NCI-H524 treated with DMSO at 0.1 percent for 48 hours (cell line): ENCODE data around the gene DCAF4.

Source experiments
- DNase-seq: peaks from one replicate; lab custom pipeline; 2025; lab: John Stamatoyannopoulos, UW

Gene DCAF4

DNA sequence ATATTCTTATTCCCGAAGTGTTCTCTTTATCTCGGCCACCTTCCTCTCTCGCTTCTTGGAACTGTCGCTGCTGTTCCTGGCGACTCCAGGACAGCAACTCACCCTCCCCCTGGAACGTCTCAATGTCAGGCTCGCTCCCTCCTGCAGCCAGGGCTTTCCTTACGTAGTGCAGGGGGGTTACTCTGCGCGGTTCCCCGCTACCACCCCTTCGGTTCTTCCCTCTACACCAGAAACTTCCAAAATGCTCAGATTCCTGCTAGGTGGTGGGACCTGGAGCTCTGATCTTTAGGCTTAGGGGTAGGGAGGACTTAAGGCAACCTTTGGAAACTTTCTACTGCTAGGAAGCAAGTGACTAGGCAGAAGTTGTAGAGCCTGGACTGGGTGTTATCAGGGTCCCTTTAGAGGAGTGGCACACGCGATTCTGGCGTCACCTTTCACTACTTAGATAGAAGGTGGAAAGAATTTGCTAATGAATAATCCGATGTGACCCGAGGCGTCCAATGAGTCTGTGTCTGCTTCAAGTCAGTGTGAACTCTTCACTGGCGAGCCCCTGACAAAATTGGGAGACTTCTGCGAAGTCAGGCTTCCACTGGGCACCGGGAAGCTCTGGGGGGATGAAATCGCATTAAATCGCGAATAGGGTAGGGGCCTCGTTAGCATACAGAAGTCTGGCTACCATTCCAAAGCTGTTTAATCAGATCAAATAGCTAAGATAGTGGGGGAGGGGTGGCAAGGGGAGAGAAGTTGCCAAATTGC, 31.5 kb upstream of the DCAF4 start:
- peak; percentile 53 for DNase-seq

DNA sequence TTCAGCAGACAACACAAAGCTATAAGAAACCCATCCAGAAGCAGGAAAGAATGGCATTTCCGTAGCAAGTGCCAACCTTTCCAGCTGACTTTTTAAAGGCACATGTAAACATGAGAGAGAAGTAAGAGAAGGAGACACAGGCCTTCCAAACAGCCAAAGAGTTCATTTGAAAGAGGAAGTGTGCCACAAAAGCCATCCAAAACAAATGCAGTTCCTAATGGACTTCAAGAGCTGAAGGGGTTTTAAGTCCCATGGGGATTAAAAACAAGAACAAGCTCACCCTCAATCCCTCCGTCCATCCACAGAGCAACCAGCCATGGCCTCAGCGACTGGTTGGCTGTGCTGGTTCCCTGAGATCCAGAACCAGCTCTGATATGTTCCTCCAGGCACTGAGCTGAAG, 27.8 kb upstream of the DCAF4 start:
- DNase-seq, result no peak

DNA sequence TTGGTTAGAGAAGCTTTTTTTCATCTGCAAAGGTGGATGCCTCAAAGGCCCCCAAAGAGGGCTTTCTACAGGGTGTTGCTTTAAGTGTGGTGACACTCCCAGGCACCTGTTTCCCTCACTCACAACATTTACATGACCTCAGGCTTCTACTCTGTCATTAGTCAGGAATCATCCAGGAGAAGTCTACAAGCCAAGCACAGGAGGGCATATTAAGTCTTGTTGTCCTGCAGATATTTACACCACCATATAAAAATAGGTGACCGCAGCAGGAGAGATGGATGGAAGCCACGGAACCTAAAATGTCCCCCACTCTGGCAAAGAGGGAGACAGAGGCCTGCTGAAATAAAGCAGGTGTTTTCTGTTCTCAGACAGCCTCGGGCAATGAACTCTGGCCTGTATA, 24.9 kb upstream of the DCAF4 start:
- DNase-seq, result no peak

DNA sequence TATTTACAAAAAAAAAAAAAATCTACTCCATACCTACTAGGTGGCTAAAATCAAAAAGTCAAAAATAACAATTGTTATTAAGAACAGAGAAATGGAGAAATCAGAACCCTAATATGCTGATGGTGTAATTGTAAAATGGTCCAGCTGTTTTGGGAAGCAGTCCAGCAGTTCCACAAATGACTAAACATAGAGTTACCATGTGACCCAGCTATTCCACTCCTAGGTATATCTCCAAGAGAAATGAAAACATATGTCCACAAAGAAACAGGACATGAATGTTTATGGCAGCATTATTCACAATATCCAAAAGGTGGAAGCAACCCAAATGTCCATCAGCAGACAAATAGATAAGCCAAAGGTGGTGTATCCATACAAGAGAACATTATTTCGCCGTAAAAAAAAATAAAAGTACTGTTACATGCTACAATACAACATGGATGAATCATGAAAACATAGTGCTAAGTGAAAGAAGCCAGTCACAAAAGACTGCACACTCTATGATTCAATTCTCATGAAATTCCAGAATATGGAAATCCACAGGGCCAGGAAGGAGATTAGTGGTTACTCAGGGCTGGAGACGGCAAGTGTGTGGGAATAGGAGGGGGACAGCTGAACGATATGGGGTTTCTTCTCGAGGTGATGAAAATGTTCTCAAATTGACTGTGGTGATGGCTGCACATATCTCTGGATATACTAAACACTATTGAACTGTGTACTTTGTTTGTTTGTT, 23.3 kb upstream of the DCAF4 start:
- DNase-seq, result no peak

DNA sequence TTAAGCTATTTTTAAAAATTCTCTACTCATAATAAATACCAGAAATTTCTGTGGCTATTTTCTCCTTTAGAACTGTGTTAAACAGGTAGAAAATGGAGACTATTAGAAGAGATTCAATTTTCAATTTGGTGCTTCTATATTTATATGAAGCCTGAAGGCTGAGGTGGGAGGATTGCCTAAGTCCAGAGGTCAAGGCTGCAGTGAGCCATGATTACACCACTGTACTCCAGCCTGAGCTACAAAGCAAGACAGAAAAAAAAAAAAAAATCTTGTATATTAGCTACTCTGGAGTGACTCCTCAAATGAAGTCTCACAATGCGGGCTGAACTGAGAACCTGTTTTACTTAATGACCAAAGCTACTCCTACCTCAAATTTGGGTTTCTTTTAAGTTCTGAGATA, 22.5 kb upstream of the DCAF4 start:
- no peak for DNase-seq

DNA sequence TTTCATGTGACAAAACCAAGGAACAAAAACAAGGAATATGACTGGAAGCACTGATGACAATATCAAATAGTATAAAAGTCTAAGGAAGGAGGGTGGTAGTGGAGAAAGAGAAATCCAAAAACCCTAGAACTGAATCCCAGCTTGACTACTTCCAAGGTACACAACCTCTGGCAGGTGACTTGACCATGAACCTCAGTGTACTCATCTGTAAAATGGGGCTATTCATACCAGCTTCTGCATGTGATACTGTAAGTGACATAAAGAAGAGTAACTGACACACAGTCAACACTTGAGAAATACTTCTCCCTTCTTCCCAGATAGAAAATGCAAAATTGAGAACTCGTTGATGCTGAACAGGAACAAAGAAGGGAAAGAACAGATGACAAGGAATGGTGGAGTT, 22.0 kb upstream of the DCAF4 start:
- DNase-seq, result no peak

DNA sequence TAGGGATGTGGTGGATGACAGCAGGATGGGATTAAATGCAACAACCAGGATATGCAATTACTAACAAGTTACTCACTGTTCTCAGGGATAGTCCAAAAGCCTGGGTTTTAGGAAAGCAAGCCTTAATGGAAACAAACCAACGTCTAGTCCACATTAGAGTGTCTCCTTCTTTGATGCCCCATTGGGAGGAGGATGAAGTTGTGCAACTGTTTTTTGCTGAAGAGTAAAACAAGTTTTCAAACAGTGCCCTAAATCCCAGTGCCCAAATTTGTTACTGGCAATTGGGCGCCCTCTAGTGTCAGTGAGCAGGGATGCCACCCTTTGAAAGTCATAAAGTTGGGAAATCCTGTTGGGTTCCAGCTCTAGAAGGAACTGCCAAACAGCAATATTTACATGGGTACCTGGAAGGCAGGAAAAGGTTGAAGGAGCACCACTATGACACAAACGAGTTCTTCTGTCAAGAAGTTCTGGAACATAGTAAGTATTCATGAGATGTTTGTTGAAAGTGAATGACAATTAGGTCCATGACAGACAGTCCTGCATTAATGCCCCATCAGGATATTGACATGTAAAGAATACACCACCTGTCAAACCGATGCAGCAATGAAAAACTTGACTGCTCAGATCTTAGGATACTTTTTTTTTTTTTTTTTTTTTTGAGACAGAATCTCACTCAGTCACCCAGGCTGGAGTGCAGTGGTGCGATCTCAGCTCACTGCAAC, 21.3 kb upstream of the DCAF4 start:
- peak; percentile 46 for DNase-seq

DNA sequence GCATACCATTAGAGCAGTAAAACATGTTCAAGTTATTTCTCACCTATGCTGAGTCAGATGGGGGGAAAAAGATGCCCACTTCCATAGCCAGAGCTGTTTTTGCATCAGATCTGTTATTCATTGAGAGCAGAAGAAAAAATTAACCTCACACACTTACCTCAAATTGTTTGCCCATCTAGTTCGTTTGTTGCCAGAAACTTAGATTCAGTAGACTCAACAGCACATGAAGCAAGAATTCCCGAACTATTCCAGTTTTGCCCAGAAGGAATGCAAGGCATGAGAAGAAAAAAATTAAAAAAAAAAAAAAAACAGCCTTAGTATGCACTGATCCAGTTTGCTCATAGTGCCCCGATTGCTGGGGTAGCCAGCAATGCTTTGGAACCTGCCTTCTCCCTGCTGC, 19.9 kb upstream of the DCAF4 start:
- no peak for DNase-seq

DNA sequence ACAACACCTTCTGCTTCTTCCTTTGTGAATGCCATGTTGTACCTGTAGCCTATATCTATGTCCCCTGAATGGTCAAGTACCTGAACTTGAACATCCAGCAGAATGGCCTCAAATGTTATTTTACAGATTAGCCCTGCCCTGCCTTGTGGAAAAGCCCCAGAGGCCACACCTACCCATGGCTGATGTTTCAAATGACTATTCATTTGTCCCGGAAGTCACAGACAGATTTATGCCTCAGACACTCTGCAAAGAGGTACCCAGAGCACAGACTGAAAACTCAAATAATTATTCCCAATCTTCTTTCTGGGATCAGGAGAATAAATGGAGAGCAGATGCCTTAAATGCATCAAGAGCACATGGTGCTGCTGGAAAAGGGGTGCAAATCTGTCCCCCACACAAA, 19.4 kb upstream of the DCAF4 start:
- no peak for DNase-seq

DNA sequence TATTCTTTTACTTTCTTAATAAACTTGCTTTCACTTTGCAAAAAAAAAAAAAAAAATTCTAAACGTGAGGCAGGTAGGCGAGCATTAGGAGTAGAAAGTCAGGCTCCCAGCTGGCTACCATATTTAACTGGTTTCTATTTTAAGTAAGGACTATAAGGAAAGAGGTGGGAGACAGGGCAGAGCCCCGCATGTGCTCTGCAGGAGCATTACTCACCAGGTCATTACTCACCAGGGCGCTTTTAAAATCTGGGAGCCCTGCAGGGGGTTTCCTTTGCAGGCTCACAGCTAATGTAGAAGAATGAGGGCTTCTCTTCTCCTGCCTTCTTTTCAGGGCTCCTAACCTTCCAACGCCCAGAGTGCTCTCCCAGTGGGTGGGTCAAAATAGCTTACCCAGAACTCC, 18.4 kb upstream of the DCAF4 start:
- DNase-seq, result no peak

DNA sequence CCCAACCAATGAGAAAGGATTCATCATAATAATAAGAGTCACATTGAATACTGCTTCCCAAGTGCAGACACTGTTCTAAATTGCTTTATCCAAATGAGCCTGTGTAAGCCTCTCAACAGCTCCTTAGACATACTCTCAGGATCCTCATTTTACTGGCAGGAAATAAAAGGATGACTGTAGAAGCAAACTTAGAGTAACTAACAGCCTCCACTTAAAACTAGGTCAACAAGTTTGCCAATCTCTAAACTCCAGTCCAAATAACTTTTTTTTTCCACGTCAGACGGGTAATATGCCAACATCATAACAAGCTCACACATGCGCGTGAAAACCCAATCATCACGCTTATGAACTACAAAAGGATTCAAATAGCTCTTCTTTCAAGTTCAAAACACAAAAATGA, 17.1 kb upstream of the DCAF4 start:
- no peak for DNase-seq

DNA sequence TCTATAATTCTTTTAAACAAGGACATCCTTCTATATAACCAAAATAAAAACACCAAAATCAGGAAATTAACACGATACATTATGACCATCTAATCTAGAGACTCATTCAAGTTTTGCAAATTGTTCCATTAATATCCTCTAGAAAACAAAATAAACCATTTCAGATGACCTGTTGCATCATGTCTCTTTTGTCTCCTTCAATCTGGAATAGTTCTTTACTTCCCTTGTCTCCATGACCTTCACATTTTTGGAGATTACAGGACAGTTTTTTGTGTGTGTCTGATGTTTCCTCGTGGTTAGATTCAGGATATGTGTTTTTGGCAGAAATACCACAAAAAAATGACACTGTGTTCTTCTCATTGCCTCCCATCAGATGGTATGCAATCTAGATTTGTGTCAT, 12.5 kb upstream of the DCAF4 start:
- DNase-seq, result no peak

DNA sequence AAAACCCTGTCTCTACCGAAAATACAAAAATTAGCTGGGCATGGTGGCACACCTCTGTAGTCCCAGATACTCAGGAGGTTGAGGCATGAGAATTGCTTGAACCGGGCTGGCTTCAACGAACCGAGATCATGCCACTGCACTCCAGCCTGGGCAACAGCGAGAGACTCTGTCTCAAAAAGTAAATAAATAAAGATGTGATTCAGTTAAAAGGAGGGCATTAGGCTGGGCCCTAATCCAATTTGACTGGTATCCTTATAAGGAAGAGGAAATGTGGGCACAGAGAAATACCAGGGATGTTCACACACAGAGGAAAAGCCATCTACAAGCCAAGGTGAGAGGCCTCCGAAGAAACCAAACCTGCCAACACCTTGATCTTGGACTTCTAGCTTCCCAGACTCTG, 10.1 kb upstream of the DCAF4 start:
- no peak for DNase-seq

DNA sequence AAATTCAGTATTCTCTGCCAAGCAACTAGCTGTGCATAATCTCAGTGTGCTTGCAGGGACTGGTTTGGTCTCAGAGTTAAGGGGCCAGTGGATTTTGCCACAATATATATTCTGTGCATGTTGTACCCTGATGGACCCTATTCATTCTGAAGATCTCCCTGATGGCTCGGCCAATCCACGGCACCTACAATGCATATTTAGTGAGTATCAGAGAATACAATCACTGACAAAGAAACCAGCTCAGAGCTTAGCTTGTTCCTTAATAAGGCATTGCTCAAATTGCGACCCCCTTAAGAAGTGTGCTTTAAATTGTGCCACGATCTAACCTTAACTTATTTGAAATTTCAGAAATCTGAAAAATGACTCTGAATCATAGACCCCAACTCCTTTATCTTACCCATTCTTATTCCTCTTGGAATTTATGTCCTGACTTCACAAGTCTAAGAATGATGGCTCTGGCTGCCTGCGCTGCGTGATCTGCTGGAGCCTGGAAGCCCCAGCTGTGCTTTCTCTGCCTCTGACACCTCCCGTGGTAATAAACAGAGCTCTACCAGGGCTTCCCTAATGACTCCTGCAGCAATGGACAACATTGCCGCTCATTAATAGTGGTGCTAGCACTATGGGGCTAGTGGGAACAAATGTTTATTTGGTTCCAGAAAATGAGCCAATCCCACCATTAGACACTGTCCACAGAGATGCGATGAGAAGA, 9.0 kb upstream of the DCAF4 start:
- DNase-seq, result no peak

DNA sequence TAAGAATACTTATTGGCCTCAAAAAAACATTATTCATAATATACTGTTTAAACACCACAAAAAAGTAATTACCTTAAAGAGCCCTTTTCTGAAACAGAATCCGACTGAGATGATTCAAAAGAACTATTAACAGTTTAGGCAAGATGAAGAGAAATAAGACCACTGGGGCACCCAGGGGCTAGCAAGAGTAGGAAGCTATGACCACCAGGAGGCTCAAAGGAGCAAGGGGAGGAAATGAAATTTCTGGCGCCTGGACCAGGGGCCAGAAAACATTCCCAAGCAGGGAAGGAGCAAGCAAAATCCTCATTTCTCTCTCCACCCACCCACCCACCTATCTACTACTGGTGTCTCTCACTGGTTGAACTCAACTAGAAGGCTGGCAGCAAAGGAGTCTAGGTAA, 6.3 kb upstream of the DCAF4 start:
- no peak for DNase-seq

DNA sequence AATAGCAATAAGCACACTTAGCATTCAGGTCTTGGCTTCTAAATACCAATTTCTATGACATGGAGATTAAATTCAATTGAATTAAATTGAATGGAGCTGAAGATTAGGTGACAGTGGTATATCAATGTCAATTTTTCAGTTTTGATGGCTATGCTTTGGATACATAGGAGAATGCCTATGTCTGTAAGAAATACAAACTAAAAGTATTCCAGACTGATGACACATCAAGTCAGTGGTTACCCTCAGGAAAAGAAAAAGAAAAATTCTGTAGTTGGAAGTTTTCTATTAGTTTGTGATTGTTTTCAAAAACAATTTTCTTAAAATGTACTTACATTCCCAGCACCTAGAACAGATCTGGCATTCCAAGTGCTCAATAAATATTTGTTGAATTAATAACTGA, 4.9 kb upstream of the DCAF4 start:
- DNase-seq, result no peak

DNA sequence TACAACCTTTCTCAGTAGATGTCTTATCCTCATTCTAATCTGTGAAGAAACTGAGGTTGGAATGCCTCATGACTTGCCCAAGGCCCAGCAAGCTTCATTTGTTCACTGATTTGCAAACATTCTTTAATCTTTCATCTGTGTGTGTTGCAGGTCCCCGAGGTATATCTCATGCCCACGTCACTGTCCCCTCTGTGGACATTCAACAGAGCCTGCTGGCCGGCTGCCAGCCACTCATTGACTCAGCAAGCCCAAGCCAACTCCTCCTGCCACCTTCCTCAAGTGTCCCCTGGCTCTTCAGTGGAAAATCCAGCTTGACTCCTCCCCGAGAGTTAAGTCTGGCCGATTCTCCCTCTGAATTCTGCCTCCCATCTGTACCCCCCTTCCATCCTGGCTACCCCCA, 1.9 kb upstream of the DCAF4 start:
- DNase-seq, result no peak

DNA sequence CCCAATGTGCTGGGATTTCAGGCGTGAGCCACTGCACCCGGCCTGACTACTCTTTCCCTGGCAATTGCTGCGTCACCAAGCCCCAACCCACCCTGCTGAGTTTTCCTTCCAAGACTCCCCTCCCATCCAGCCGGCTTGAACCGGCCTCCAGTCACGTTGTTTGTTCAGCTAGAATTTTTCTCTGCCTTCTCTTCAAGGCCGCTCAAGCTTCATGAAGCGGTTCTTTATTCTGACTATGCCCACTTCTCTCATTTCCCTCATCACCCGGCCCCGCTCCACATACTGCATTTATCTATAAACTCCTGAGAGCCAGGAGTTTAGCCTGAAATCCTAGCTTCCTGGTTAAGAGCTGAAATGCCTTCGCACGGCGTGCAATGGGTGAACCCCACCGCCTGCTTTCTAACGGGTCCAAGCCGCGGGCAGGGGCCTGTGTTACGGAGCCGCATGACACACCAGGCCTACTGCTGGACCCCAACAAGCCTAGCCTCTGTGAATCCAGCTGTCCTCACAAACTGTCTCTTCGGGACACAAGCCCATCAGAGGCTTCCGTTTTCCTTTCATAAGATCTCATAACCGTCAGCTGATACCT, 999 bp upstream of the DCAF4 start:
- DNase-seq, result no peak

DNA sequence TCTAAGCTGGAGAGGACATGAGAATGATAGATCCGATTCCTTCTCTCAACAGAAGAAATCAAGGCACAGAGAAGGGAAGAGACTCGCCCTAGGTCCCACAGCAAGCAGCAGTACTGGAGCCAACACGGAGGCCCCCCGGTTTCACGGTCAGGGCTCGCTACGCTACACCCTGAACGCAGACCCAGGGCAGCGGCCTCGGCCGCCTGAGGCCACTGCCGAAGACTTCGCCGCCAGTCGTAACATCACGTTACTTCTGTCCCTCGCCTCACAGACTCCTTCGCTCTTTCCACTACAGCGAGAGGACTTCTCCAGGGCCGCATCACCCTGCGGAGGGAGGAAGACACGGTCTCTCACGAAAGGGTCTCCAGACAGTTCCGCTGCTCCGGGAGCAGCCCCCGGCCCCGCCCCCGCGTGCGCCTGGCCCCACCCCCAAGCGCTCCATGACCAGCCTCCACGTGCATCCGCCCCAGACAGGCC, 411 bp upstream of the DCAF4 start:
- DNase-seq, result no peak

DNA sequence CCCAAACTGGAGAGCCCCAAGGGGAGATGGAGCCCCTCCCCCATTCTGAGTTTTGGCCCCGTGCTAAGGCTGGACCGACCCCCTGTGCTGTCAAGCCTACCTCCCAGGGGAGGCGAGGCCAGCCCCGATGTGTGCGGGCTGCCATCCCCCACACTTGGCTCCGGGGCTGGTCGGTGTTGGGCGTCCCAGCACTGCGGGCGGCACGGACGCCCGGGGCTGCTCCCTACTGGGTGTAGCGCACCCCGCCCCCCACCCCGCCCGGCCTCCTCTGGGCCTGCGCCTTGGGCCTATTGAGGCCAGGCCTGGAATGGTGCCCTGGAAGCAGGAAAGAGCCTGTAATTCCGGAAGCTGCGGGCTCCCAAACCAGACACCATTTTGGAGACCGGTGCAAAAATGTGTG, 2.6 kb downstream of the DCAF4 start:
- DNase-seq, result no peak

DNA sequence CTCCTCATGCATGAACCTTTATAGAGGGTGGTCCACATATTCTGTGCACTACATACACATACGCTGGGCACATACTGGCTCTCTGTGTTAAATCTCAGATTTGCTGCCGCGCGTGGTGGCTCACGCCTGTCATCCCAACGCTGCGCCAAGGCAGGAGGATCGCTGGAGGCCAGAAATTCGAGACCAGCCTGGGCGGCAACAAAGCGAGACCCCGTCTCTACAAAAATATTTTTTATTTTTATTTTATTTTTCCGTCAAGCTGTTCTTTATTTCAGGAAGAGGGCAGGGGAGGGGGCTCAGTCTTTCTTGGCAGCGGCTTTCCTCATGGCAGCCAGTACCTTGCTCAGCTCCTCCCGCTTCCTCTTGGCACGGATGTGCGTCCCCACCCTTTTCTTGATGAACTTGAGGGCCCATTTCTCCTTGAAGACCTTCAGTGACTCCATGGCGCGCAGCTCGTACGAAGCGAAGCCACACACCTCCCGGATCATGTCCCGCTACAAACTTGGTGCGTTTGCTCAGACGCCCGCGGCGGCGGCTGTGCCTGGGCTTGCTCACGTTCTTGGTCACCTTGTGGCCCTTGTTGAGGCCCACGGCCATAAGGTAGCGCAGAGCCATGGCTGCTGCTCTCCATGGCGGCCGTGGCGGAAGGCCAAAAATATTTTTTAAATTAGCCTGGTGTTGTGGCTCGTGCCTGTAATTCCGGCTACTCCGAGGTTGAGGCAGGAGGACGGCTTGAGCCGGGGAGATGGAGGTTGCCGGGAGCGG, 3.2 kb downstream of the DCAF4 start:
- DNase-seq, result no peak
